ENCODE results near the gene SIDT1. TPM values are rescaled to one million over a fixed set of nuclear protein-coding genes. Genes with fewer than 3 reads are reported as not detected.
"Not testable (repeated sequence)": the region's sequence is repeated elsewhere in the genome, so short reads cannot be mapped to it uniquely, and the experiment has no call there.

SIDT1 gene
- polyA plus RNA-seq, 4 donors, result 2.4 to 4.5 (median 3.6) TPM

- DNase-seq (ENCODE audit: low read depth in 4 of 4, low spot score in 2 of 4), result peak in 2 of 4 donors; percentile 46 to 52
Measured at GRCh38 chr3:113629584-113630421, 97.4 kb downstream of the SIDT1 start.

GRCh38 chr3:113630956-113631542 is 98.7 kb downstream of the SIDT1 start:
- no peak for DNase-seq (ENCODE audit: low read depth in 4 of 4, low spot score in 2 of 4)

GRCh38 chr3:113631573-113631972 is 99.2 kb downstream of the SIDT1 start:
- DNase-seq (ENCODE audit: low read depth in 4 of 4, low spot score in 2 of 4), result no peak

- DNase-seq (ENCODE audit: low read depth in 4 of 4, low spot score in 2 of 4), result no peak
Measured at GRCh38 chr3:113634782-113635474, 102.6 kb downstream of the SIDT1 start.

DNA sequence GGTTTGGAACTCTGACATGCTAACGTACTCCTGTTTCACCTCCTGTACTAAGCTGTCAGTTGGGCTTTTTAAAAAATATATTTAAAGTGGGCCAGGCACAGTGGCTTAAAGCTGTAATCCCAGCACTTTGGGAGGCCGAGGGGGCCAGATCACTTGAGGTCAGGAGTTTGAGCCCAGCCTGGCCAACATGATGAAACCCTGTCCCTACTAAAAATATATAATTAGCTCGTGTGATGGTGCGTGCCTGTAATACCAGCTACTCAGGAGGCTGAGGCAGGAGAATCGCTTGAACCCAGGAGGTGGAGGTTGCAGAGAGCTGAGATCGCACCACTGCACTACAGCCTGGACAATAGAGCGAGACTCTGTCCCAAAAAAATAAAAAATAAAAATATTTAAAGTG is 103.7 kb downstream of the SIDT1 start:
- DNase-seq (ENCODE audit: low read depth in 4 of 4, low spot score in 2 of 4), result not testable (repeated sequence)

DNA sequence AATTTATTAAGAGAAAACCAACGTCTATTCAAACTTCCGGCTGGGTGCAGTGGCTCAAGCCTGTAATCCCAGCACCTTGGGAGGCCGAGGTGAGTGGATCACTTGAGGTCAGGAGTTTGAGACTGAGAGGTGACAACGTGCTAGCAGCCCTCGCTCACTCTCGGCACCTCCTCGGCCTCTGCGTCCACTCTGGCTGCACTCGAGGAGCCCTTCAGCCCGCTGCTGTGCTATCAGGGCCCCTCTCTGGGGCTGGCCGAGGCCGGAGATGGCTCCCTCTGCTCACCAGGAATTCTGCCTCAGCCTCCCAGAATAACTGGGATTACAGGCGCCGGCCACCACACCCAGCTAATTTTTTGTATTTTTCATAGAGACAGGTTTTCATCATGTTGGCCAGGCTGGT is 105.4 kb downstream of the SIDT1 start:
- DNase-seq (ENCODE audit: low read depth in 4 of 4, low spot score in 2 of 4), result no peak

- DNase-seq (ENCODE audit: low read depth in 4 of 4, low spot score in 2 of 4), result no peak
Measured at GRCh38 chr3:113638910-113639309, 106.6 kb downstream of the SIDT1 start.

DNA sequence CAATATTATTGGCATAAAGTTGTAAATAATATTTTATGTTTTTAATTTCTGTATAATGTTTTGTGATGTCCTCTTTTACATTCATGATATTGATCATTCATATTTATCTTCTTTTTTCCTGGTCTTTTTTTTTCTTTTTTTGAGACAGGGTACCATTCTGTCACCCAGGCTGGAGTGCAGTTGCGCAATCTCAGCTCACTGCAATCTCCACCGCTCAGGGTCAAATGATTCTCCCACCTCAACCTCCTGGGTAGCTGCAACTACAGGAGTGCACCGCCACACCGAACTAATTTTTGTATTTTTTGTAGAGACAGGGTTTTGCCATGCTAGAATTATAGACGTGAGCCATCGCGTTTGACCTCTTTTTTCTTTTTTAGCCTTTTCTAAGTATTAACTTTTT is 111.2 kb downstream of the SIDT1 start:
- no peak for DNase-seq (ENCODE audit: low read depth in 4 of 4, low spot score in 2 of 4)

GRCh38 chr3:113648524-113648923 is 116.2 kb downstream of the SIDT1 start:
- DNase-seq (ENCODE audit: low read depth in 4 of 4, low spot score in 2 of 4), result no peak

- DNase-seq (ENCODE audit: low read depth in 4 of 4, low spot score in 2 of 4), result no peak
Measured at GRCh38 chr3:113649174-113649845, 117.0 kb downstream of the SIDT1 start.

GRCh38 chr3:113654310-113654709 is 122.0 kb downstream of the SIDT1 start:
- DNase-seq (ENCODE audit: low read depth in 4 of 4, low spot score in 2 of 4), result no peak

DNA sequence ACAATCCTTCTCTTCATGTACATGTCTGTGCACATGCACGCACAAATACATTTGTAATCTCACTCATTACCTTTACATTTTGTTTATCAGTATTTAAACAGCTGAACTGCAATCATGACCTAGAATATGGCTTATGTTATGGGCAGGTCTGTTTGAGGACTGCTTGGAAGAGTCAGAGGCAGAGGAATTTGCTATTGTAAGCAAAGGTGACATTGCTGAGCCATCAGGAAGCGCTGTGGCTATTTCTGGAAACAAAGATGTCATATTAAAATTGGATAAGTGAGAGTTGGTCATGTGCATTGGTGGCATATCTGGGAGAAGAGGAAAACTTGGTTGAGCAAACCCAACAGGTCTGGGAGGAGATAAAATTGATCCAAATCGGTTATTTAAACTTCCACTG is 122.5 kb downstream of the SIDT1 start:
- no peak for DNase-seq (ENCODE audit: low read depth in 4 of 4, low spot score in 2 of 4)

GRCh38 chr3:113658107-113658506 is 125.8 kb downstream of the SIDT1 start:
- no peak for DNase-seq (ENCODE audit: low read depth in 4 of 4, low spot score in 2 of 4)

DNA sequence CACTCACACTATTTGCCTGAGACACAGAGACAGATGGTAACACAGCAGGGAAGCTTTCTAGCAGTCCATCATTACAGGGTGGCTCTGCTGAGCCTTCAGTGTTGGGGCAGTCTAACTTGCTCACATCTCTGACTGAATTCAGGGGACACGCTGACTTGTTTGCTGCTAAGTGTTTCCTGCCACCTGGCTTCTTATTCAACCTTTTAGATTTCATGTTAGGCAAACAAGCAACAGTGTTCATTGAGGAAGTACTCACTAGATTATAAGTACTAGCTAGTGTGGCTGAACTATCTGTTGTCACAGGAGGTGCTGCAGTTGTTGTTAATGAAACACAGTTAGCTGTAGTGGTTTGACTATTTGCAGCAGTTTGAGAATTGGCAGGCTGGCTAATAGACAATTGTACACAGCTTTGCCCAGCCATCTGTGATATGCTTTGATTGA is 126.8 kb downstream of the SIDT1 start:
- DNase-seq (ENCODE audit: low read depth in 4 of 4, low spot score in 2 of 4), result no peak

DNA sequence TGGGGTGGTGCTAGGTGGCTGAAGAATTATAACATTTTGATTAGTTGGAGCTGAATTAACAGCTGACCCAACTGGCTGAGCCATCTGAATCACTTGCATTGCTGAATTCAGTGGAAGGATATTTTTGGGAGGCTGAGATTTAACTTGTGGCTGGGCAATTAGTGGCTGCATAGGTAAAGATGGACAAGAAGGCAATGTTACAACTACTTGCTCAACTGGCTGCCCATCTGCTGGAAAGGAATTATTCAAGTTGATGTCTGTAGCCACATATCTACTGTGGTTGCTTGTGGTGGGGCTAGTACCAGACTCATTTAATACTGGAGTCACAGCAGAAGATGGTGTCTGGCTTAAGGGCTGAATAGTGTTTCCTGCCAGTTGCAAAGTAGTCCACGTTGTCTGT is 127.6 kb downstream of the SIDT1 start:
- no peak for DNase-seq (ENCODE audit: low read depth in 4 of 4, low spot score in 2 of 4)

GRCh38 chr3:113660458-113660857 is 128.1 kb downstream of the SIDT1 start:
- DNase-seq (ENCODE audit: low read depth in 4 of 4, low spot score in 2 of 4), result no peak

- no peak for DNase-seq (ENCODE audit: low read depth in 4 of 4, low spot score in 2 of 4)
Measured at GRCh38 chr3:113660896-113661295, 128.5 kb downstream of the SIDT1 start.

GRCh38 chr3:113662824-113663223 is 130.5 kb downstream of the SIDT1 start:
- DNase-seq (ENCODE audit: low read depth in 4 of 4, low spot score in 2 of 4), result no peak

- DNase-seq (ENCODE audit: low read depth in 4 of 4, low spot score in 2 of 4), result no peak
Measured at GRCh38 chr3:113663324-113663750, 131.0 kb downstream of the SIDT1 start.

- DNase-seq (ENCODE audit: low read depth in 4 of 4, low spot score in 2 of 4), result no peak
Measured at GRCh38 chr3:113663761-113664160, 131.4 kb downstream of the SIDT1 start.

- DNase-seq (ENCODE audit: low read depth in 4 of 4, low spot score in 2 of 4), result no peak
Measured at GRCh38 chr3:113664523-113665094, 132.3 kb downstream of the SIDT1 start.
